Measurements from ENCODE around the gene FEM1A. TPM values are rescaled to one million over a fixed set of nuclear protein-coding genes. Genes with fewer than 3 reads are reported as not detected.

Gene FEM1A
- total and polyA plus RNA-seq, 2 of the 8 experiments (the other 6 are each of a cell fraction or from before 2014, with no cell fraction given) = 6.7 to 16.1 TPM

DNA sequence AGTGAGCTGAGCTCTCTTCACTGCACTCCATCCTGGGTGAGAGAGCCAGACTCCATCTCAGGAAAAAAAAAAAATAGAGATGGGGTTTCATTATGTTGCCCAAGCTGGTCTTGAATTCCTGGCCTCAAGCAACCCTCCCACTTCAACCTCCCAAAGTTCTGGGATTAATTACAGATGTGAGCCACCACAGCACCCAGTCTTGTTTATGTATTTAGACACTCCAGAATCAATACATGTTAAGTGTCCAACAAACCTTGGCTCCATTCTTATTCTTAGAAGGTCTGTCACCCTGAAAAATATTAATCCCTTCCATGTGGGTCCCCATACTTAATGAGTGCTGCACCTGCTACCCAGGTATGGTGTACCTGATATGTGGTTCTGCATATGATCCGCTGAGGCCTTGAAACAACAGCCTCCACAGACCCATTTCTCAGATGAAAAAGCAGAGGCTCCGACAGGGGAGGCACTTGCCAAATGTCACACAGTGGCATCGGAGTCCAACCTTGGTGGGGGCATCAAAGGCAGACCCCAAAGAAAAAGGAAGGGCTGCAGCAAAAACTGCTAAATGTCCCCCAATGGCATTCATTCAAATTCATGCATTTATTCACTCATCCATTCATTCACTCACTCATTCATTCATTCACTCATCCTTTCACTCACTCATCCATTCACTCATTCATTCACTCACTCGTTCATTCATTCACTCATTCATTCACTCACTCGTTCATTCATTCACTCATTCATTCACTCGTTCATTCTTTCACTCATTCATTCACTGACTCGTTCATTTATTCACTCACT, 23.3 kb downstream of the FEM1A start:
- Histone ChIP-seq H3K56ac (replicated peaks; ENCODE audit: insufficient read length, low read depth, low read length) (no peak overlapping the region), H2BK120ac (replicated peaks; ENCODE audit: low read depth, low read length) (no peak overlapping the region), H4K91ac (replicated peaks; ENCODE audit: insufficient read length, low read length) (no peak overlapping the region), H2AFZ (ENCODE audit: low read length) (no peak overlapping the region), H3K14ac (ENCODE audit: insufficient read length) (no peak overlapping the region), H3K4ac (replicated peaks; ENCODE audit: insufficient read length, low read depth, low read length) (no peak overlapping the region), H4K8ac (ENCODE audit: extremely low read depth, insufficient read depth, low read length) (no peak overlapping the region), H2BK5ac (ENCODE audit: low read depth, low read length) (no peak overlapping the region), H3K27ac (ENCODE audit: low read depth, low read length) (no peak overlapping the region), H3K4me1 (replicated peaks in 1 of 4; ENCODE audit: control insufficient read depth in 3 of 4, insufficient read depth in 4 of 4, low read length in 3 of 4) (no peaks in the 10 kb centered on the region; a peak in 1 of 7 replicates), H3K18ac (ENCODE audit: extremely low read depth, low read length) (no peak overlapping the region), H4K20me1 (replicated peaks in 1 of 2; ENCODE audit: control insufficient read depth in 1 of 2, insufficient read depth in 2 of 2, low read length in 2 of 2) (no peaks in the 10 kb centered on the region), H2AK5ac (ENCODE audit: low read depth, low read length) (0 out of 2 replicates have a peak overlapping the region, but pooled peaks have one; percentile 39), H3K23me2 (ENCODE audit: low read depth, low read length) (no peaks in the 10 kb centered on the region), H3K36me3 (ENCODE audit: control insufficient read depth in 2 of 4, insufficient read depth in 4 of 4, low read length in 3 of 4) (no peaks in the 10 kb centered on the region), H2BK15ac (ENCODE audit: low read length) (0 out of 2 replicates have a peak overlapping the region, but pooled peaks have one; percentile 88), H3K4me3 (ENCODE audit: extremely low read depth in 1 of 4, insufficient read depth in 2 of 4, low read depth in 3 of 4, low read length in 4 of 4) (peak overlapping the region in 1 of 4 experiments; percentile 30; a peak in 1 of 8 replicates), H3K23ac (ENCODE audit: insufficient read length) (no peak overlapping the region), H2BK12ac (ENCODE audit: low read depth, low read length) (no peak overlapping the region), H2BK20ac (ENCODE audit: low read length) (no peak overlapping the region), H3K79me2 (ENCODE audit: control insufficient read depth in 1 of 2, insufficient read depth in 2 of 2, low read length in 2 of 2) (no peaks in the 10 kb centered on the region), H3K4me2 (ENCODE audit: insufficient read depth in 1 of 2, low read depth in 2 of 2, low read length in 2 of 2) (no peak overlapping the region), H3K79me1 (ENCODE audit: low read depth, low read length) (no peaks in the 10 kb centered on the region), H4K5ac (ENCODE audit: insufficient read length, low read depth, low read length) (no peak overlapping the region), H3K9ac (replicated peaks in 1 of 4; ENCODE audit: extremely low read depth in 1 of 4, low read depth in 3 of 4, low read length in 3 of 4) (no peak overlapping the region), H3K9me3 (ENCODE audit: insufficient read depth in 2 of 2, low read depth in 1 of 2, low read length in 1 of 2) (peaks cover 2 to 4% of the 10 kb centered on the region in 2 experiments; a peak in 2 of 4 replicates), H3K27me3 (replicated peaks in 1 of 4; ENCODE audit: control insufficient read depth in 3 of 4, extremely low read depth in 1 of 4, insufficient read depth in 3 of 4, low read length in 3 of 4) (peaks cover 0 to 14% (median 12%) of the 10 kb centered on the region in 4 experiments; a peak in 6 of 7 replicates)
- CTCF ChIA-PET (ENCODE audit: partially characterized antibody) = interaction anchor here (0.6 to 1.7 kb wide), 3 partner anchors 97 to 141 kb away, joined by 3 to 4 read pairs (median 3); no protein-coding TSS in a partner anchor
- FAIRE-seq (no peak), DNase-seq (ENCODE audit: low read depth in 1 of 2, low spot score in 2 of 2) (no peak)
- POLR2A ChIA-PET (ENCODE audit: partially characterized antibody) = interaction anchor here (0.7 kb wide), 1 partner anchor 12 kb away, joined by 3 read pairs; no protein-coding TSS in a partner anchor
- WGBS, 2 experiments (ENCODE audit: extremely low coverage in 1 of 2, insufficient coverage in 1 of 2, insufficient read length in 1 of 2, insufficient replicate concordance in 2 of 2, low coverage in 1 of 2, low lambda C conversion rate in 2 of 2, missing lambda C conversion rate in 1 of 2) = 79 to 100% methylated on average over 3 to 7 of the region's 7 CpGs
- TF ChIP-seq YY1 (IDR thresholded peaks at IDR 0.05; ENCODE audit: low read depth, low read length) = no peak
- no peak for TF ChIP-seq JUND (IDR thresholded peaks at IDR 0.05; ENCODE audit: low read length)
- TF ChIP-seq NRF1 (IDR thresholded peaks at IDR 0.05; ENCODE audit: low read depth, low read length) = no peak
- no peak for TF ChIP-seq RNF2 (IDR thresholded peaks at IDR 0.05; ENCODE audit: borderline replicate concordance, low read depth, low read length, missing control alignments, poor library complexity, severe bottlenecking)
- TF ChIP-seq, protein P1, sequence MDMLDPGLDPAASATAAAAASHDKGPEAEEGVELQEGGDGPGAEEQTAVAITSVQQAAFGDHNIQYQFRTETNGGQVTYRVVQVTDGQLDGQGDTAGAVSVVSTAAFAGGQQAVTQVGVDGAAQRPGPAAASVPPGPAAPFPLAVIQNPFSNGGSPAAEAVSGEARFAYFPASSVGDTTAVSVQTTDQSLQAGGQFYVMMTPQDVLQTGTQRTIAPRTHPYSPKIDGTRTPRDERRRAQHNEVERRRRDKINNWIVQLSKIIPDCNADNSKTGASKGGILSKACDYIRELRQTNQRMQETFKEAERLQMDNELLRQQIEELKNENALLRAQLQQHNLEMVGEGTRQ (IDR thresholded peaks at IDR 0.05; ENCODE audit: low read length) = no peak
- no peak for TF ChIP-seq SRF (IDR thresholded peaks at IDR 0.05; ENCODE audit: low read depth, low read length)
- TF ChIP-seq MAFK (IDR thresholded peaks at IDR 0.05; ENCODE audit: low read depth, low read length) = no peak
- no peak for TF ChIP-seq CHD1 (IDR thresholded peaks at IDR 0.05; ENCODE audit: low read depth, low read length)
- TF ChIP-seq ASH2L (IDR thresholded peaks at IDR 0.05; ENCODE audit: low read length) = no peak
- TF ChIP-seq POU5F1 (IDR thresholded peaks at IDR 0.05; ENCODE audit: low read depth, low read length) = no peak
- no peak for TF ChIP-seq CBX5 (IDR thresholded peaks at IDR 0.05; ENCODE audit: low read depth, low read length)

Measured in H1 (cell line).